Measurements from ENCODE around the gene KCNE4. TPM values are rescaled to one million over a fixed set of nuclear protein-coding genes. Genes with fewer than 3 reads are reported as not detected.

Gene KCNE4
- polyA plus RNA-seq, 4 donors, result 0.54 to 2.5 (median 1.5) TPM; not detected in 1

- Histone ChIP-seq H3K36me3 (ENCODE audit: control insufficient read depth in 3 of 3, insufficient read depth in 2 of 3, low read depth in 1 of 3, low read length in 3 of 3) (no peaks in the 10 kb centered on the region), H3K27me3 (ENCODE audit: control insufficient read depth in 3 of 3, insufficient read depth in 3 of 3, low read length in 3 of 3) (no peaks in the 10 kb centered on the region), H3K9me3 (ENCODE audit: control insufficient read depth in 2 of 2, insufficient read depth in 1 of 2, low read depth in 1 of 2, low read length in 1 of 2) (no peaks in the 10 kb centered on the region), H3K4me1 (ENCODE audit: control insufficient read depth in 3 of 3, insufficient read depth in 2 of 3, low read depth in 1 of 3, low read length in 2 of 3) (no peaks in the 10 kb centered on the region), H3K27ac (ENCODE audit: low read depth in 1 of 3, low read length in 2 of 3) (peak overlapping the region in 1 of 3 donors; percentile 24), H3K4me3 (ENCODE audit: low read depth in 1 of 3, low read length in 3 of 3) (no peak overlapping the region)
- WGBS, 3 donors, result 55 to 80% (median 66%) methylated on average over 4 of the region's 4 CpGs
- peak in 1 of 2 donors; percentile 27 for DNase-seq
- FAIRE-seq, result no peak
These were observed 48.1 kb downstream of the KCNE4 start for GRCh38 chr2:223100061-223100511.

- no peaks in the 10 kb centered on the region for H3K27me3 ChIP-seq (ENCODE audit: control insufficient read depth in 3 of 3, insufficient read depth in 3 of 3, low read length in 3 of 3)
- no peak overlapping the region for H3K4me3 ChIP-seq (ENCODE audit: low read depth in 1 of 3, low read length in 3 of 3)
- H3K9me3 ChIP-seq (ENCODE audit: control insufficient read depth in 2 of 2, insufficient read depth in 1 of 2, low read depth in 1 of 2, low read length in 1 of 2), result no peaks in the 10 kb centered on the region
- H3K36me3 ChIP-seq (ENCODE audit: control insufficient read depth in 3 of 3, insufficient read depth in 2 of 3, low read depth in 1 of 3, low read length in 3 of 3), result no peaks in the 10 kb centered on the region
- H3K27ac ChIP-seq (ENCODE audit: low read depth in 1 of 3, low read length in 2 of 3), result no peak overlapping the region
- H3K4me1 ChIP-seq (ENCODE audit: control insufficient read depth in 3 of 3, insufficient read depth in 2 of 3, low read depth in 1 of 3, low read length in 2 of 3), result no peaks in the 10 kb centered on the region
- DNase-seq (peak; percentile 10 to 25), FAIRE-seq (no peak)
- whole genome bisulfite sequencing, 3 donors, result 53 to 59% (median 57%) methylated on average over 4 of the region's 4 CpGs
These were observed 49.5 kb downstream of the KCNE4 start for GRCh38 chr2:223101340-223102039.

DNA sequence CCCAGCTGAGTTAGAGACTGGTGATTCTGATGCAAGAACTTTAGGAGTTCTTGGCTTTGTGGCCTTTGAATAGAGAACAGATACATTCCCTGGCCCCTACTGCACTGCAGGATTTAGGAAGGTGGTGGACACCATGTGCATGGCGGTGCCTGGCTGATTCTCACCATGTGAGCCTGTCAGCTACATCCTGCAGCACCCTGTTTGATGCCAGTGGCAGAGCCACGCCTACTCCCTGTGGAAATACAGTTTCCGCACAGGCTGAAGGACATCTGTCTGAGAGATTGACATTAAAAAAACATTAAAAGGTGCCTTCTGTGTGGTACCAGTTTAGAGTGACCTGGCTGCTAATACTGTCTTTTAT, 50.0 kb downstream of the KCNE4 start:
- Histone ChIP-seq H3K4me3 (ENCODE audit: low read depth in 1 of 3, low read length in 3 of 3) (no peak overlapping the region), H3K9me3 (ENCODE audit: control insufficient read depth in 2 of 2, insufficient read depth in 1 of 2, low read depth in 1 of 2, low read length in 1 of 2) (no peaks in the 10 kb centered on the region), H3K4me1 (ENCODE audit: control insufficient read depth in 3 of 3, insufficient read depth in 2 of 3, low read depth in 1 of 3, low read length in 2 of 3) (no peaks in the 10 kb centered on the region), H3K27me3 (ENCODE audit: control insufficient read depth in 3 of 3, insufficient read depth in 3 of 3, low read length in 3 of 3) (no peaks in the 10 kb centered on the region), H3K27ac (ENCODE audit: low read depth in 1 of 3, low read length in 2 of 3) (no peak overlapping the region), H3K36me3 (ENCODE audit: control insufficient read depth in 3 of 3, insufficient read depth in 2 of 3, low read depth in 1 of 3, low read length in 3 of 3) (no peaks in the 10 kb centered on the region)
- FAIRE-seq (no peak), DNase-seq (no peak)
- WGBS, 3 donors, result 80 to 88% (median 82%) methylated on average over 3 of the region's 3 CpGs

- no peak overlapping the region for H3K27ac ChIP-seq (ENCODE audit: low read depth in 1 of 3, low read length in 2 of 3)
- H3K4me3 ChIP-seq (ENCODE audit: low read depth in 1 of 3, low read length in 3 of 3), result no peak overlapping the region
- 78 to 93% (median 86%) methylated on average over 3 of the region's 3 CpGs for WGBS, 3 donors
- no peak for FAIRE-seq
- H3K36me3 ChIP-seq (ENCODE audit: control insufficient read depth in 3 of 3, insufficient read depth in 2 of 3, low read depth in 1 of 3, low read length in 3 of 3), result no peaks in the 10 kb centered on the region
- H3K27me3 ChIP-seq (ENCODE audit: control insufficient read depth in 3 of 3, insufficient read depth in 3 of 3, low read length in 3 of 3), result no peaks in the 10 kb centered on the region
- DNase-seq, result no peak
- no peaks in the 10 kb centered on the region for H3K9me3 ChIP-seq (ENCODE audit: control insufficient read depth in 2 of 2, insufficient read depth in 1 of 2, low read depth in 1 of 2, low read length in 1 of 2)
- no peaks in the 10 kb centered on the region for H3K4me1 ChIP-seq (ENCODE audit: control insufficient read depth in 3 of 3, insufficient read depth in 2 of 3, low read depth in 1 of 3, low read length in 2 of 3)
These were observed 50.5 kb downstream of the KCNE4 start for GRCh38 chr2:223102450-223102849.

DNA sequence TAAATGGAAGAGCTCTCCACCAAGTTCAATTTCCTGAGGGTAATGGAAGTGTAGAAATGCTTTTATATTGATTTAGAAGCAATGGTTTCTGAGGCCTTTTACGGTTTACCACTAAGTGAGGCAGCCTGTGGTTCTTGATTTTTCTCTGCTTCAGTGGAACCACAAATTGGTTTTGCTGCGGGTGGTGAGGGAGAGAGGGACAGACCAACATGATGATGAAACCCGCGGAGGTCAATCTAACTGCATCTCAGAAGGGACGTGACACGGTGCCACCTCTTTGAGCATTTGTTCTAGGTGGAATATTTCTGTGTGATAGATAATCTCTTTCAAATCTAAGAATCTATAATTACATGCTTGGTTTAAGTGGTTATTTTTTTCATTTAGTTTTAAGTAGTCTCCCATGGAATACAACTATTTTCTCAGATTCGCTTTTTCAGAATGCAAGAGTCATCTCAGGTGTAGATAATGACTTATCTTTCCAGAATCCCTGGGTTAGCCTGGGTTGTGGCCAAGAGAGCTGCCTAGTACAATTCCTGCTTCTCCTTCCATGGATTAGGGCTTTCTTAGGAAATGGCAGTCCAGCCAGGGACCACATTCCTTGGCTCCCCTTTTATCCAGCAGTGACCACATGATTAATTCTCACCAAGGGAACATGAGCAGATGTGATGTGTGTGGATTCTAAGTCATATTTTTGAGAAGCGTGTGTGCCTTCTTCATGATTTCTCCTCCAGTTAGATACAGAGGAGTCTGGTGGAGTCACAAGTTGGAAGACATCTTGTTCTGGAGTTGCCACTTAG, 52.5 kb downstream of the KCNE4 start:
- H3K9me3 ChIP-seq (ENCODE audit: control insufficient read depth in 2 of 2, insufficient read depth in 1 of 2, low read depth in 1 of 2, low read length in 1 of 2), result no peaks in the 10 kb centered on the region
- H3K27me3 ChIP-seq (ENCODE audit: control insufficient read depth in 3 of 3, insufficient read depth in 3 of 3, low read length in 3 of 3), result no peaks in the 10 kb centered on the region
- WGBS, 3 donors, result 90 to 94% (median 93%) methylated on average over 8 of the region's 8 CpGs
- H3K27ac ChIP-seq (ENCODE audit: low read depth in 1 of 3, low read length in 2 of 3), result no peak overlapping the region
- no peak for DNase-seq
- FAIRE-seq, result no peak
- H3K36me3 ChIP-seq (ENCODE audit: control insufficient read depth in 3 of 3, insufficient read depth in 2 of 3, low read depth in 1 of 3, low read length in 3 of 3), result no peaks in the 10 kb centered on the region
- H3K4me1 ChIP-seq (ENCODE audit: control insufficient read depth in 3 of 3, insufficient read depth in 2 of 3, low read depth in 1 of 3, low read length in 2 of 3), result no peaks in the 10 kb centered on the region
- no peak overlapping the region for H3K4me3 ChIP-seq (ENCODE audit: low read depth in 1 of 3, low read length in 3 of 3)

Other genes starting within 250 kb of the KCNE4 start
- 10 to 100 TPM in 3 of 4 donors, 1 to 10 TPM in 1; 6.0 to 34.0 (median 21.2) TPM for gene ACSL3, start 191.2 kb upstream of the KCNE4 start, polyA plus RNA-seq

Data from small intestine (tissue), 7 donors.